Astrocyte (in vitro differentiated cells and primary cell): ENCODE data around the gene EEA1.

ENCODE experiments used
- EZH2 ChIP-seq: IDR thresholded peaks from 2 replicates; pipeline ENCODE4 v1.6.1; 2012; ENCODE audit warnings: mild to moderate bottlenecking, low read length, inconsistent platforms; ENCODE audit not compliant: insufficient read depth
- TF ChIP-seq, protein P1 (sequence below): IDR thresholded peaks from 2 replicates; pipeline ENCODE4 v1.5.1; 2011; ENCODE audit warnings: low read depth, mild to moderate bottlenecking, inconsistent platforms, low read length, moderate library complexity; ENCODE audit not compliant: insufficient read depth

DNA sequence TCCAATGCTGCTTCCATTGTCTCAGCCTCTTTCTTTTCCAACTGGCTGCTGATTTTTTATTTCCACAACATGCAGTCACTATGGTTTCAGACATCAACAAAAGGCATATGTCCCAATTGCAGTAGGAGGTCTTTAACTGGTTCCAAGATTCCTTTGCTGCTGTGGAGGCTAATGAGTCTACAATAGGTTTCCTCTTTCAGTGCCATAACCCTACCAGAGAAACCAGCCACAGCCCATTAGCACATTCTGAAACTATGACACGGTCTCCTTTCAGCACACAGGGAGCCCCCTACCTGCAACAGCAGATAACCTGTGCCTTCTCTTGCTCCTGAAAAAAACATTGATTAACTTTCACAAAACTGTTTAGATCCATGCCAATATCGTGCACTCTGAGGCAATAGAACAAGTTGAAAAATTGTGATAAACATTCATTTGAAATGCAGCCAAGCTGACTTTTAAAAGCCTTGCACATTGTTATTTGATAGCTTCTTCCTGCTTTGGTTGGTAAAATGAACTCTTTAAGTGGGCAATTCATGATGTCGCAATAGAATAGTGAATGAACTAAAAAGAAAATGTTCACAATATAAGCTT is 193.9 kb downstream of the EEA1 start:
- TF ChIP-seq EZH2, result no peak
- TF ChIP-seq, protein P1, sequence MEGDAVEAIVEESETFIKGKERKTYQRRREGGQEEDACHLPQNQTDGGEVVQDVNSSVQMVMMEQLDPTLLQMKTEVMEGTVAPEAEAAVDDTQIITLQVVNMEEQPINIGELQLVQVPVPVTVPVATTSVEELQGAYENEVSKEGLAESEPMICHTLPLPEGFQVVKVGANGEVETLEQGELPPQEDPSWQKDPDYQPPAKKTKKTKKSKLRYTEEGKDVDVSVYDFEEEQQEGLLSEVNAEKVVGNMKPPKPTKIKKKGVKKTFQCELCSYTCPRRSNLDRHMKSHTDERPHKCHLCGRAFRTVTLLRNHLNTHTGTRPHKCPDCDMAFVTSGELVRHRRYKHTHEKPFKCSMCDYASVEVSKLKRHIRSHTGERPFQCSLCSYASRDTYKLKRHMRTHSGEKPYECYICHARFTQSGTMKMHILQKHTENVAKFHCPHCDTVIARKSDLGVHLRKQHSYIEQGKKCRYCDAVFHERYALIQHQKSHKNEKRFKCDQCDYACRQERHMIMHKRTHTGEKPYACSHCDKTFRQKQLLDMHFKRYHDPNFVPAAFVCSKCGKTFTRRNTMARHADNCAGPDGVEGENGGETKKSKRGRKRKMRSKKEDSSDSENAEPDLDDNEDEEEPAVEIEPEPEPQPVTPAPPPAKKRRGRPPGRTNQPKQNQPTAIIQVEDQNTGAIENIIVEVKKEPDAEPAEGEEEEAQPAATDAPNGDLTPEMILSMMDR, result no peak
